DMS 273 (cell line): ENCODE data around the gene KLK4.

Source experiments
- DNase-seq: peaks from one replicate; lab custom pipeline; 2025; ENCODE audit not compliant: unreplicated experiment; lab: John Stamatoyannopoulos, UW

The KLK4 gene

DNA sequence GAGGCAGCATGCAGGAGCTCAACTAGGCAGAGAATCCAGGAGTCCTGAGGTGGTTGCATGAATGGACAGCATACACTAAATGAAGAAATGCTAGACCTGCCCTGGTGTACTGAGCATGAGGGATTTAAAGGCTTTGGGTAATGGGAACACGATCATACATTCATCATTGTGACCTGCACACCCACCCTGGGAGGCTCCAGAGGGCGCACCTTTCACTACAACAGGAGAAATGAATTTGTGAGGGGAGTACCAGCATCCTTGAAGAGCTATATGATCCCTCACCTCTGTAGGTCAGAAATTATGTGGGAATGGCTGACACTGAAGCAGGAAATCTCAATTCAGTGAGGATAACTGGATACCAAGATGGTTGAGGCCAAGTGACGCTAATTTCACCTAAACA is 29.0 kb downstream of the KLK4 start:
- no peak for DNase-seq

- no peak for DNase-seq
Measured at GRCh38 chr19:50880241-50880640, 31.0 kb downstream of the KLK4 start.

DNA sequence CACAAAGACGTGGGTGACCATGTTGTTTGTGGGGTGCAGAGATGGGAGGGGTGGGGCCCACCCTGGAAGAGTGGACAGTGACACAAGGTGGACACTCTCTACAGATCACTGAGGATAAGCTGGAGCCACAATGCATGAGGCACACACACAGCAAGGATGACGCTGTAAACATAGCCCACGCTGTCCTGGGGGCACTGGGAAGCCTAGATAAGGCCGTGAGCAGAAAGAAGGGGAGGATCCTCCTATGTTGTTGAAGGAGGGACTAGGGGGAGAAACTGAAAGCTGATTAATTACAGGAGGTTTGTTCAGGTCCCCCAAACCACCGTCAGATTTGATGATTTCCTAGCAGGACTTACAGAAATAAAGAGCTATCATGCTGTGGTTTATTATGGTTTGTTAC is 32.3 kb downstream of the KLK4 start:
- no peak for DNase-seq

DNA sequence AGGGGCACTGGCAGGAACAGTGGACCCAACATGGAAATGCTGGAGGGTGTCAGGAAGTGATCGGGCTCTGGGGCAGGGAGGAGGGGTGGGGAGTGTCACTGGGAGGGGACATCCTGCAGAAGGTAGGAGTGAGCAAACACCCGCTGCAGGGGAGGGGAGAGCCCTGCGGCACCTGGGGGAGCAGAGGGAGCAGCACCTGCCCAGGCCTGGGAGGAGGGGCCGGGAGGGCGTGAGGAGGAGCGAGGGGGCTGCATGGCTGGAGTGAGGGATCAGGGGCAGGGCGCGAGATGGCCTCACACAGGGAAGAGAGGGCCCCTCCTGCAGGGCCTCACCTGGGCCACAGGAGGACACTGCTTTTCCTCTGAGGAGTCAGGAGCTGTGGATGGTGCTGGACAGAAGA is 33.9 kb downstream of the KLK4 start:
- no peak for DNase-seq

- peak; percentile 89 for DNase-seq
Measured at GRCh38 chr19:50876456-50876855, 34.7 kb downstream of the KLK4 start.

- DNase-seq: no peak
Measured at GRCh38 chr19:50875795-50876422, 35.3 kb downstream of the KLK4 start.

- no peak for DNase-seq
Measured at GRCh38 chr19:50874211-50874610, 37.0 kb downstream of the KLK4 start.

DNA sequence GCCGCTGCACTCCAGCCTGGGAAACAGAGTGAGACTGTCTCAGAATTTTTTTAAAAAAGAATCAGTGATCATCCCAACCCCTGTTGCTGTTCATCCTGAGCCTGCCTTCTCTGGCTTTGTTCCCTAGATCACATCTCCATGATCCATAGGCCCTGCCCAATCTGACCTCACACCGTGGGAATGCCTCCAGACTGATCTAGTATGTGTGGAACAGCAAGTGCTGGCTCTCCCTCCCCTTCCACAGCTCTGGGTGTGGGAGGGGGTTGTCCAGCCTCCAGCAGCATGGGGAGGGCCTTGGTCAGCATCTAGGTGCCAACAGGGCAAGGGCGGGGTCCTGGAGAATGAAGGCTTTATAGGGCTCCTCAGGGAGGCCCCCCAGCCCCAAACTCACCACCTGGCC is 38.1 kb downstream of the KLK4 start, which contains the start of gene KLK2:
Gene KLK2, plus strand, starts transcription at position 384 of the 400 bp plus-strand sequence. CDS start 35 bp downstream, outside the sequence.
- no peak for DNase-seq

DNA sequence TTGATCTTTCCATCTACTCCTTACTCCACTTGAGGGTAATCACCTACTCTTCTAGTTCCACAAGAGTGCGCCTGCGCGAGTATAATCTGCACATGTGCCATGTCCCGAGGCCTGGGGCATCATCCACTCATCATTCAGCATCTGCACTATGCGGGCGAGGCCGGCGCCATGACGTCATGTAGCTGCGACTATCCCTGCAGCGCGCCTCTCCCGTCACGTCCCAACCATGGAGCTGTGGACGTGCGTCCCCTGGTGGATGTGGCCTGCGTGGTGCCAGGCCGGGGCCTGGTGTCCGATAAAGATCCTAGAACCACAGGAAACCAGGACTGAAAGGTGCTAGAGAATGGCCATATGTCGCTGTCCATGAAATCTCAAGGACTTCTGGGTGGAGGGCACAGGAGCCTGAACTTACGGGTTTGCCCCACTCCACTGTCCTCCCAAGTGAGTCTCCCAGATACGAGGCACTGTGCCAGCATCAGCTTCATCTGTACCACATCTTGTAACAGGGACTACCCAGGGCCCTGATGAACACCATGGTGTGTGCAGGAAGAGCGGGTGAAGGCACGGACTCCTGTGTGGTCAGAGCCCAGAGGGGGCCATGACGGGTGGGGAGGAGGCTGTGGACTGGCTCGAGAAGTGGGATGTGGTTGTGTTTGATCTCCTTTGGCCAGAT is 40.6 kb downstream of the KLK4 start:
- no peak for DNase-seq

DNA sequence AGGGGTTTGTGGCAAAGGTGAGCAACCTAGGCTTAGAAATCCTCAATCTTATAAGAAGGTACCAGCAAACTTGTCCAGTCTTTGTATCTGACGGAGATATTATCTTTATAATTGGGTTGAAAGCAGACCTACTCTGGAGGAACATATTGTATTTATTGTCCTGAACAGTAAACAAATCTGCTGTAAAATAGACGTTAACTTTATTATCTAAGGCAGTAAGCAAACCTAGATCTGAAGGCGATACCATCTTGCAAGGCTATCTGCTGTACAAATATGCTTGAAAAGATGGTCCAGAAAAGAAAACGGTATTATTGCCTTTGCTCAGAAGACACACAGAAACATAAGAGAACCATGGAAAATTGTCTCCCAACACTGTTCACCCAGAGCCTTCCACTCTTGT is 41.7 kb downstream of the KLK4 start:
- no peak for DNase-seq

- DNase-seq: no peak
Measured at GRCh38 chr19:50861496-50862286, 49.5 kb downstream of the KLK4 start.

- DNase-seq: no peak
Measured at GRCh38 chr19:50861010-50861409, 50.2 kb downstream of the KLK4 start.

DNA sequence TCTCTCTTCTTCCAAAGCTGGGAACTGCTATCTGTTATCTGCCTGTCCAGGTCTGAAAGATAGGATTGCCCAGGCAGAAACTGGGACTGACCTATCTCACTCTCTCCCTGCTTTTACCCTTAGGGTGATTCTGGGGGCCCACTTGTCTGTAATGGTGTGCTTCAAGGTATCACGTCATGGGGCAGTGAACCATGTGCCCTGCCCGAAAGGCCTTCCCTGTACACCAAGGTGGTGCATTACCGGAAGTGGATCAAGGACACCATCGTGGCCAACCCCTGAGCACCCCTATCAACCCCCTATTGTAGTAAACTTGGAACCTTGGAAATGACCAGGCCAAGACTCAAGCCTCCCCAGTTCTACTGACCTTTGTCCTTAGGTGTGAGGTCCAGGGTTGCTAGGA is 51.3 kb downstream of the KLK4 start:
- no peak for DNase-seq

DNA sequence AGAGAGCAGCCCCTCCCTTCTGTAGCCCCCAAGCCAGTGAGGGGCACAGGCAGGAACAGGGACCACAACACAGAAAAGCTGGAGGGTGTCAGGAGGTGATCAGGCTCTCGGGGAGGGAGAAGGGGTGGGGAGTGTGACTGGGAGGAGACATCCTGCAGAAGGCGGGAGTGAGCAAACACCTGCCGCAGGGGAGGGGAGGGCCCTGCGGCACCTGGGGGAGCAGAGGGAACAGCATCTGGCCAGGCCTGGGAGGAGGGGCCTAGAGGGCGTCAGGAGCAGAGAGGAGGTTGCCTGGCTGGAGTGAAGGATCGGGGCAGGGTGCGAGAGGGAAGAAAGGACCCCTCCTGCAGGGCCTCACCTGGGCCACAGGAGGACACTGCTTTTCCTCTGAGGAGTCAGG is 52.3 kb downstream of the KLK4 start:
- DNase-seq: no peak

DNA sequence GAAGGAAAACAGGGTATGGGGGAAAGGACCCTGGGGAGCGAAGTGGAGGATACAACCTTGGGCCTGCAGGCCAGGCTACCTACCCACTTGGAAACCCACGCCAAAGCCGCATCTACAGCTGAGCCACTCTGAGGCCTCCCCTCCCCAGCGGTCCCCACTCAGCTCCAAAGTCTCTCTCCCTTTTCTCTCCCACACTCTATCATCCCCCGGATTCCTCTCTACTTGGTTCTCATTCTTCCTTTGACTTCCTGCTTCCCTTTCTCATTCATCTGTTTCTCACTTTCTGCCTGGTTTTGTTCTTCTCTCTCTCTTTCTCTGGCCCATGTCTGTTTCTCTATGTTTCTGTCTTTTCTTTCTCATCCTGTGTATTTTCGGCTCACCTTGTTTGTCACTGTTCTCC is 53.8 kb downstream of the KLK4 start:
- DNase-seq: no peak
